ENCODE results near the gene CRYBG2.
"Not testable (repeated sequence)": the region's sequence is repeated elsewhere in the genome, so short reads cannot be mapped to it uniquely, and the experiment has no call there.

Gene CRYBG2

GRCh38 chr1:26376050-26376449, 22.1 kb upstream of the CRYBG2 start:
- no peak overlapping the region for H3K4me3 ChIP-seq (ENCODE audit: low read depth, low read length)
- DNase-seq (ENCODE audit: low read depth) = no peak
- no peak for TF ChIP-seq CTCF (IDR thresholded peaks at IDR 0.05; ENCODE audit: low read depth, low read length, missing control alignments)

- no peak for DNase-seq (ENCODE audit: low read depth)
- no peak for TF ChIP-seq CTCF (IDR thresholded peaks at IDR 0.05; ENCODE audit: low read depth, low read length, missing control alignments)
- H3K4me3 ChIP-seq (ENCODE audit: low read depth, low read length) = no peak overlapping the region
These were observed 21.2 kb upstream of the CRYBG2 start for GRCh38 chr1:26375081-26375480.

- DNase-seq (ENCODE audit: low read depth); H3K4me3 ChIP-seq (ENCODE audit: low read depth, low read length): not testable (repeated sequence)
These were observed 20.4 kb upstream of the CRYBG2 start for GRCh38 chr1:26374361-26374760.

GRCh38 chr1:26373789-26374188, 19.9 kb upstream of the CRYBG2 start:
- H3K4me3 ChIP-seq (ENCODE audit: low read depth, low read length) = no peak overlapping the region
- no peak for TF ChIP-seq CTCF (IDR thresholded peaks at IDR 0.05; ENCODE audit: low read depth, low read length, missing control alignments)

GRCh38 chr1:26373281-26373680, 19.4 kb upstream of the CRYBG2 start:
- H3K4me3 ChIP-seq (ENCODE audit: low read depth, low read length) = no peak overlapping the region
- no peak for TF ChIP-seq CTCF (IDR thresholded peaks at IDR 0.05; ENCODE audit: low read depth, low read length, missing control alignments)
- DNase-seq (ENCODE audit: low read depth) = no peak

More at GRCh38 chr1:26373789-26374188, 19.9 kb upstream of the CRYBG2 start:
- no peak for DNase-seq (ENCODE audit: low read depth)

GRCh38 chr1:26372611-26373010, 18.7 kb upstream of the CRYBG2 start, which contains the start of gene ZNF683:
Gene ZNF683, minus strand, starts transcription at chr1:26372750. Its CDS starts 4,179 bp downstream, at chr1:26368571.
- H3K4me3 ChIP-seq (ENCODE audit: low read depth, low read length) = not testable (repeated sequence)

GRCh38 chr1:26372039-26372438, 18.1 kb upstream of the CRYBG2 start:
- no peak overlapping the region for H3K4me3 ChIP-seq (ENCODE audit: low read depth, low read length)
- no peak for DNase-seq (ENCODE audit: low read depth)
- TF ChIP-seq CTCF (IDR thresholded peaks at IDR 0.05; ENCODE audit: low read depth, low read length, missing control alignments) = no peak

More at GRCh38 chr1:26372611-26373010, 18.7 kb upstream of the CRYBG2 start, which contains the start of gene ZNF683:
- DNase-seq (ENCODE audit: low read depth) = not testable (repeated sequence)

GRCh38 chr1:26370591-26371382, 16.9 kb upstream of the CRYBG2 start:
- DNase-seq (ENCODE audit: low read depth) = no peak
- no peak for TF ChIP-seq CTCF (IDR thresholded peaks at IDR 0.05; ENCODE audit: low read depth, low read length, missing control alignments)

More at GRCh38 chr1:26370591-26371382, 16.9 kb upstream of the CRYBG2 start:
- H3K4me3 ChIP-seq (ENCODE audit: low read depth, low read length) = no peak overlapping the region
